Heart right ventricle (tissue), 16 donors: ENCODE data around the gene ADIPOR1. TPM values are rescaled to one million over a fixed set of nuclear protein-coding genes. Genes with fewer than 3 reads are reported as not detected.
A peak's percentile ranks its signal among the peaks of the same experiment; 100 is the strongest.

Source experiments
- ATAC-seq, 8 donors: fragments of 200-7000 bp; cut with Tn5 transposase; one replicate each; pipeline ENCODE4 v1.9.1; 2020; ENCODE audit warnings: mild to moderate bottlenecking in 8 of 8, moderate library complexity in 8 of 8, moderate number of reproducible peaks in 1 of 8
- DNase-seq, 2 donors: peaks; one replicate each; pipeline ENCODE4 v3.0.0-alpha.2; 2020
- H3K27ac ChIP-seq, 10 donors: fragments of 200-600 bp; sonication (generic) in 2 of 10; one replicate each; pipeline versions ENCODE4 v1.5.0 to v1.8.0; 2020 to 2022; ENCODE audit warnings: mild to moderate bottlenecking in 3 of 10
- H3K27me3 ChIP-seq, 7 donors: fragments of 200-600 bp; one replicate each; pipeline ENCODE4 v1.8.0; 2021 to 2022; ENCODE audit warnings: mild to moderate bottlenecking in 2 of 7
- H3K36me3 ChIP-seq, 9 donors: fragments of 200-600 bp; sonication (generic) in 1 of 9; one replicate each; pipeline versions ENCODE4 v1.5.0 to v1.8.0; 2020 to 2022; ENCODE audit warnings: mild to moderate bottlenecking in 2 of 9
- H3K4me1 ChIP-seq, 9 donors: fragments of 200-600 bp; sonication (generic) in 1 of 9; one replicate each; pipeline versions ENCODE4 v1.5.0 to v1.8.0; 2020 to 2022; ENCODE audit warnings: mild to moderate bottlenecking in 4 of 9
- H3K4me3 ChIP-seq, 10 donors: fragments of 200-600 bp; sonication (generic) in 2 of 10; one replicate each; pipeline versions ENCODE4 v1.5.0 to v1.8.0; 2020 to 2022; ENCODE audit warnings: mild to moderate bottlenecking in 7 of 10, moderate library complexity in 2 of 10
- H3K9me3 ChIP-seq, 11 donors: fragments of 200-600 bp in 10 of 11; sonication (generic) in 2 of 11; one replicate each; pipeline versions ENCODE4 v1.5.0 to v1.8.0; 2013 to 2022; ENCODE audit warnings: mild to moderate bottlenecking in 2 of 11, control low read depth in 1 of 11, moderate library complexity in 1 of 11
- CTCF ChIP-seq, 9 donors: fragments of 200-600 bp; sonication (generic) in 2 of 9; IDR thresholded peaks; one replicate each; pipeline versions ENCODE4 v1.5.0 to v1.8.0; 2021 to 2022; ENCODE audit warnings: antibody characterized with exemption in 9 of 9, mild to moderate bottlenecking in 5 of 9, moderate library complexity in 1 of 9
- WGBS, 2 donors: extraction: QIAGEN DNeasy Blood & Tissue Kit; methylation state at CpG; one replicate each; pipeline ENCODE4 v1.1.7; 2013; ENCODE audit warnings: inconsistent platforms in 1 of 2; 5-methylcytosine and 5-hydroxymethylcytosine counted together
- intact Hi-C, 10 donors: fragments of 100-400 bp; cut with DNase I; formaldehyde crosslinking; loops; one replicate each; pipeline versions ENCODE4 v1.11.1 to v1.14.2; 2022
- polyA plus RNA-seq, 2 donors: library from polyadenylated mRNA; stranded (reverse); fragments of 200-250 nt; gene quantifications; one replicate each; pipeline ENCODE4 v1.2.3, GENCODE V29; 2013
- total RNA-seq, 10 donors: library from RNA; stranded (reverse); fragmentation: NEBNext Ultra II Directional in 3 of 10; extraction: Animal tissue kit (Norgen Biotek cat#: 25700) in 3 of 10; gene quantifications; one replicate each; pipeline versions ENCODE4 v1.2.1 to v1.2.4, GENCODE V29; 2021 to 2023
- donor health status: Arrhythmogenic right ventricular cardiomyopathy.
- donor health status: ischemic (EF 13 %, LVEDD 7.1; RV severe dilation, severe dysfunction).
- donor health status: healthy with polysubstance abuse.
- donor health status: DM: no; HTN: yes; CAD: no.
- donor health status: DM: no; HTN: no; CAD: no.
- donor health status: ischemic (EF 25% LVEDD 6.9; RV normal size, moderate dysfunction).
- donor health status: ischemic (EF 25% LVEDD 5.7; RV mildly dilated, moderate dysfunction).
- donor health status: healthy.
- donor health status: DM: yes; HTN: yes; CAD: no.
- donor health status: Ischemic cardiomyopathy.
- donor health status: ischemic (EF 35%, LVEDD 5.7; RV mildly dilated, moderate dysfunction).
- donor health status: nonischemic (EF 11% LVEDD 7.7; RV severe dilation, severe dysfunction).
- donor health status: DM: yes; HTN: yes; CAD: no.
- donor health status: PGD.
- donor health status: ischemic (EF 29% LVEDD 5.4; RV normal size, mild dysfunction).
- donor health status: nonischemic (EF 23%, LVEDD 6.1; RV moderate dilation, normal function).

ADIPOR1 gene
- total and polyA plus RNA-seq, 12 donors: 56.3 to 117 (median 95.0) TPM

DNA sequence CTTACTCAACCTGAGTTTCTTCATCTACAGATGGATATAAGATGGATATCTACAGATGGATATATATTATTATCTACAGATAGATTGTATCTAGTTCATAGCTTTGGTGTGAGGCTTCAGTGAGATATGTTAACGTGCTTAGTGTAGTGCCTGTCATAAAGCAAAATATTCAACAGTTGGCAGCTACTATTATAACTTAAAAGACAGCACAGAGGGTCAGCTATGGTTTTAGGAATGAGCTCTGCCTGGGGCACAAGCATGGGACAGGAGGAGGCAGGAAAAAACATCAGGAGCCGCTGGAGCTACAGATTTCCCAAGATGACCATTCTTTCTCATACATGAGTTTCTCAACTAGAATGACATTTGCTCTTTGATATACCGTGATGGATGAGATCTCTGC, 10.2 kb upstream of the ADIPOR1 start:
- Histone ChIP-seq H3K4me1 (peaks cover 6 to 55% (median 43%) of the 10 kb centered on the region in 9 donors), H3K36me3 (peaks cover 0 to 22% (median 2%) of the 10 kb centered on the region in 9 donors), H3K27me3 (no peaks in the 10 kb centered on the region), H3K9me3 (no peaks in the 10 kb centered on the region), H3K27ac (peak overlapping the region in 9 of 10 donors; percentile 75 to 97 (median 96)), H3K4me3 (peak overlapping the region in 6 of 10 donors; percentile 73 to 97 (median 90))
- intact Hi-C loops: loop anchor here in 4 of 10 donors (5.0 kb wide), 1 partner anchor 41 kb away; the partner anchor contains the start of gene KLHL12 (in 4 of the 4)
- TF ChIP-seq CTCF (IDR thresholded peaks at IDR 0.05): no peak
- ATAC-seq (no peak), DNase-seq (no peak)
- WGBS, 2 donors: 70 to 74% methylated on average over 3 of the region's 3 CpGs

DNA sequence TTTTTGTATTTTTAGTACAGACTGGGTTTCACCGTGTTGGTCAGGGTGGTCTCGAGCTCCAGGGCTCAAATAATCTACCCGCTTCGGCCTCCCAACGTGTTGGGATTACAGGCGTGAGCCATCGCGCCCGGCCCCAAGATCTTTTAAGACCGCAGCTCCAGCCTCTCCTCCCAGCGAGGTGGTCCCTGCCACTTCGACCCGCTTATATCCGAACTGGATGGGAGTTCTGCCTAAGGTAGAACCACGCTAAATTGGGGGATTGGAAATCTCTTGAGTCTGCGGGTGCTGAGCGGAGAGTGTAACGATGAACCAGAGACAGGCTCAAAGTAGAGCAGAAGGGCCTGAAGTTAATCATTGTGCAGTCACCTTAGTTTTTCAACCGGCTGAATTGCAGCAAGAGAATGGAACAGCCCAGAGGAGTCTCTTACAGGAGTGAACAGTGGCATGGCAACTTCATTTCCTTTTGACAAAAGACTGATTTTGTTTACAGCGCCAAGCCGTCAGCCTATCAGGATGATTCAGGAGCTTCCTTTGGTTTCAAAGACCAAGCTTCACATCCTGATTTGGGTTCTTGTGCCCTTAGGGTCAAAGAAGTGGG, 9.7 kb upstream of the ADIPOR1 start:
- Histone ChIP-seq H3K27ac (peak overlapping the region in 9 of 10 donors; percentile 75 to 97 (median 96)), H3K36me3 (peaks cover 0 to 28% (median 7%) of the 10 kb centered on the region in 9 donors), H3K27me3 (no peaks in the 10 kb centered on the region), H3K9me3 (no peaks in the 10 kb centered on the region), H3K4me3 (peak overlapping the region; percentile 73 to 97 (median 91)), H3K4me1 (peaks cover 6 to 55% (median 43%) of the 10 kb centered on the region in 9 donors)
- intact Hi-C loops: loop anchor here in 4 of 10 donors (5.0 kb wide), 1 partner anchor 40 kb away; the partner anchor contains the start of gene KLHL12 (in 4 of the 4)
- no peak for TF ChIP-seq CTCF (IDR thresholded peaks at IDR 0.05)
- ATAC-seq: peak in 3 of 8 donors; percentile 0 to 7 (median 0)
- 7 to 8% methylated on average over 21 of the region's 21 CpGs for WGBS, 2 donors
- peak in 1 of 2 donors; percentile 13 for DNase-seq

GRCh38 chr1:202966006-202966898, 8.1 kb upstream of the ADIPOR1 start:
- peaks cover 0 to 43% (median 19%) of the 10 kb centered on the region in 9 donors for H3K36me3 ChIP-seq
- peak overlapping the region; percentile 84 to 97 (median 96) for H3K27ac ChIP-seq
- ATAC-seq (peak in 7 of 8 donors; percentile 1 to 37 (median 3)), DNase-seq (no peak)
- no peak for TF ChIP-seq CTCF (IDR thresholded peaks at IDR 0.05)
- no peaks in the 10 kb centered on the region for H3K9me3 ChIP-seq
- WGBS, 2 donors: 38% methylated on average over 18 of the region's 18 CpGs
- no peaks in the 10 kb centered on the region for H3K27me3 ChIP-seq
- peak overlapping the region; percentile 59 to 97 (median 91) for H3K4me3 ChIP-seq
- intact Hi-C loops: loop anchor here in 4 of 10 donors (5.0 kb wide), 1 partner anchor 39 kb away; the partner anchor contains the start of gene KLHL12 (in 4 of the 4)
- peaks cover 6 to 64% (median 43%) of the 10 kb centered on the region in 9 donors for H3K4me1 ChIP-seq

DNA sequence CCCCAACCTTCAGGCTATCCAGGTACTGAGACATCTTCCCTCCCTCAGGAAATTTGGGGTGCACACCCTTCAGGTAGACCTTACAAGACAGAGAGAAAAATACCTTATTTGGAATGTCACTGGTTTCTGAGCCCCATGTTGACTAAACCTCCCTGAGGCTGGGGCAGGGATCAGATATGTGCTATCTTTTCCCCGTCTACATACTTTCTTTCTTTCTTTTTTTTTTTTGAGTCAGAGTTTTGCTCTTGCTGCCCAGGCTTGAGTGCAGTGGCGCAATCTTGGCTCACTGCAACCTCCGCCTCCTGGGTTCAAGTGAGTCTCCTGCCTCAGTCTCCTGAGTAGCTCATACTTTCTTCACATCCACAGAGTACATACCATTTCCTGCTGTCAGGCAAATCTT, 7.3 kb upstream of the ADIPOR1 start:
- intact Hi-C loops: loop anchor here in 4 of 10 donors (5.0 kb wide), 1 partner anchor 38 kb away; the partner anchor contains the start of gene KLHL12 (in 4 of the 4)

More for the DNA sequence above, 7.3 kb upstream of the ADIPOR1 start:
- Histone ChIP-seq H3K4me3 (peak overlapping the region in 6 of 10 donors; percentile 75 to 97 (median 92)), H3K27me3 (no peaks in the 10 kb centered on the region), H3K27ac (peak overlapping the region; percentile 73 to 97 (median 96)), H3K36me3 (peaks cover 0 to 46% (median 19%) of the 10 kb centered on the region in 9 donors), H3K9me3 (no peaks in the 10 kb centered on the region), H3K4me1 (peaks cover 6 to 71% (median 43%) of the 10 kb centered on the region in 9 donors)
- no peak for TF ChIP-seq CTCF (IDR thresholded peaks at IDR 0.05)
- WGBS, 2 donors: 75 to 80% methylated on average over 3 of the region's 3 CpGs
- no peak for ATAC-seq
- DNase-seq: no peak
